HG03469 (cell line): Measurements from ENCODE around the gene IGSF11.
"Not testable (repeated sequence)": the region's sequence is repeated elsewhere in the genome, so short reads cannot be mapped to it uniquely, and the experiment has no call there.

Experiments
- ATAC-seq: cut with Tn5 transposase; IDR thresholded peaks from one replicate; pipeline ENCODE4 v1.9.1; 2021; ENCODE audit warnings: mild to moderate bottlenecking, moderate library complexity, moderate number of reproducible peaks; ENCODE audit not compliant: unreplicated experiment

The IGSF11 gene

GRCh38 chr3:119034256-119035013 is at the start of gene IGSF11:
Gene IGSF11, minus strand, starts transcription at chr3:119034846. Its CDS starts 264 bp downstream, at chr3:119034582.
- peak; percentile 88 for ATAC-seq

- ATAC-seq = no peak
Observed at GRCh38 chr3:119080364-119080763, 45.7 kb upstream of the IGSF11 start.

GRCh38 chr3:119073258-119074001 is 38.8 kb upstream of the IGSF11 start:
- no peak for ATAC-seq

GRCh38 chr3:119072451-119072850 is 37.8 kb upstream of the IGSF11 start:
- ATAC-seq = not testable (repeated sequence)

- no peak for ATAC-seq
Observed at GRCh38 chr3:119069725-119070124, 35.1 kb upstream of the IGSF11 start.

- ATAC-seq = no peak
Observed at GRCh38 chr3:119063471-119063870, 28.8 kb upstream of the IGSF11 start.

GRCh38 chr3:119062892-119063291 is 28.2 kb upstream of the IGSF11 start:
- ATAC-seq = no peak

GRCh38 chr3:119044593-119044992 is 9.9 kb upstream of the IGSF11 start:
- ATAC-seq = no peak

GRCh38 chr3:119042162-119042561 is 7.5 kb upstream of the IGSF11 start:
- no peak for ATAC-seq

- ATAC-seq = no peak
Observed at GRCh38 chr3:119035014-119035346, 334 bp upstream of the IGSF11 start.

GRCh38 chr3:119033393-119034255 is 1.0 kb downstream of the IGSF11 start:
- no peak for ATAC-seq

GRCh38 chr3:119025171-119025795 is 9.4 kb downstream of the IGSF11 start:
- no peak for ATAC-seq

- no peak for ATAC-seq
Observed at GRCh38 chr3:119019767-119020518, 14.7 kb downstream of the IGSF11 start.

GRCh38 chr3:119018690-119019463 is 15.8 kb downstream of the IGSF11 start:
- no peak for ATAC-seq

- ATAC-seq = no peak
Observed at GRCh38 chr3:119015942-119016341, 18.7 kb downstream of the IGSF11 start.

- ATAC-seq = no peak
Observed at GRCh38 chr3:119013951-119014350, 20.7 kb downstream of the IGSF11 start.

GRCh38 chr3:119011528-119011927 is 23.1 kb downstream of the IGSF11 start:
- ATAC-seq = no peak

- ATAC-seq = no peak
Observed at GRCh38 chr3:118997190-118997589, 37.5 kb downstream of the IGSF11 start.

GRCh38 chr3:118991775-118992174 is 42.9 kb downstream of the IGSF11 start:
- ATAC-seq = no peak
